Measurements from ENCODE around the gene RFWD3.

DNA sequence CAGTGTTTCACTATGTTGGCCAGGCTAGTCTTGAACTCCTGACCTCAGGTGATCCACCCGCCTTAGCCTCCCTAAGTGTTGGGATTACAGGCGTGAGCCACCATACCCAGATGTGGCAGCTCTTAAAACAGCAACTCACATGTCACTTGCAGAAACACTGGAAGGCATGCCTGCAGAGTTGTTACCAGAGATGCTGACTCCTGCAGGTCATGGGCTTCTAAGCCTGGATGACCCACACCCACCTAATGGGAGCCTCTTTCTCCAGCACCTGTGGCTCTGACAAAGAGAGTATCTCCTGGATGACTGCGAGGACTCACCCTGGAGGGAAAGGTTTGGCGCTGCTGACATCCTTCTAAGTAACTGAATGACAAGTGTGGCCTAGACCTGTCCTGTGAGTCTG, 11.2 kb upstream of the RFWD3 start:
- TF ChIP-seq POLR2A (IDR thresholded peaks at IDR 0.05) (no peak), CTCF (IDR thresholded peaks at IDR 0.05) (no peak)
